ENCODE data around the gene HTR3E. TPM values are rescaled to one million over a fixed set of nuclear protein-coding genes. Genes with fewer than 3 reads are reported as not detected.

HTR3E gene
- total RNA-seq, 4 donors from 2014 or later, result 0.80 to 1.8 (median 1.3) TPM; not detected in 1

- H3K27me3 ChIP-seq, result no peaks in the 10 kb centered on the region
- in situ Hi-C loops (cut with MboI; ENCODE audit: low pct_ligation_motif_present in 1 of 4, low pct_unique_long_range_greater_than_20kb in 1 of 4, low sequenced_read_pairs in 3 of 4) (loop anchor here in 2 of 4 donors (25.0 kb wide), 2 partner anchors 104 to 246 kb away; partner anchors contain the start of genes ALG3 (in 1 of the 2), EEF1AKMT4 (in 1 of the 2), PARL (in 1 of the 2) and VWA5B2 (in 1 of the 2)), intact Hi-C loops (cut with DNase I; ENCODE audit: low total_unique reads) (loop anchor here (10.0 kb wide), 1 partner anchor 52 kb away; the partner anchor contains the start of gene ABCF3)
- TF ChIP-seq POLR2A (IDR thresholded peaks at IDR 0.05) (no peak), POLR2AphosphoS5 (IDR thresholded peaks at IDR 0.05) (no peak), CTCF (IDR thresholded peaks at IDR 0.05) (no peak), EP300 (IDR thresholded peaks at IDR 0.05; ENCODE audit: low read depth) (no peak)
- H3K4me1 ChIP-seq, result peaks cover 0 to 20% (median 17%) of the 10 kb centered on the region in 4 donors
- no peak for DNase-seq
- no peak overlapping the region for H3K4me3 ChIP-seq
- H3K27ac ChIP-seq, result no peak overlapping the region
- no peaks in the 10 kb centered on the region for H3K36me3 ChIP-seq
- WGBS, 2 donors (ENCODE audit: low coverage in 1 of 2), result 93% methylated on average over 4 of the region's 4 CpGs
- no peaks in the 10 kb centered on the region for H3K9me3 ChIP-seq
Measured at GRCh38 chr3:184132945-184133344, 36.1 kb downstream of the HTR3E start.

- peak overlapping the region; percentile 79 to 95 (median 89) for H3K27ac ChIP-seq
- in situ Hi-C loops (cut with MboI; ENCODE audit: low pct_ligation_motif_present in 1 of 4, low pct_unique_long_range_greater_than_20kb in 1 of 4, low sequenced_read_pairs in 3 of 4), result loop anchor here in 2 of 4 donors (25.0 kb wide), 2 partner anchors 103 to 247 kb away; partner anchors contain the start of genes ALG3 (in 1 of the 2), EEF1AKMT4 (in 1 of the 2), PARL (in 1 of the 2) and VWA5B2 (in 1 of the 2)
- TF ChIP-seq EP300 (IDR thresholded peaks at IDR 0.05; ENCODE audit: low read depth), result no peak
- TF ChIP-seq POLR2AphosphoS5 (IDR thresholded peaks at IDR 0.05), result peak; percentile 56 to 83 (median 79)
- TF ChIP-seq POLR2A (IDR thresholded peaks at IDR 0.05), result peak; percentile 61
- TF ChIP-seq CTCF (IDR thresholded peaks at IDR 0.05), result peak in 1 of 5 experiments; percentile 23
Measured at GRCh38 chr3:184133840-184134745, 37.2 kb downstream of the HTR3E start.

GRCh38 chr3:184134746-184135148 lies 37.9 kb downstream of the HTR3E start:
- H3K27ac ChIP-seq, result peak overlapping the region; percentile 79 to 95 (median 89)
- no peak for TF ChIP-seq EP300 (IDR thresholded peaks at IDR 0.05; ENCODE audit: low read depth)
- TF ChIP-seq CTCF (IDR thresholded peaks at IDR 0.05), result no peak
- no peak for TF ChIP-seq POLR2AphosphoS5 (IDR thresholded peaks at IDR 0.05)
- TF ChIP-seq POLR2A (IDR thresholded peaks at IDR 0.05), result no peak
- H3K4me3 ChIP-seq, result peak overlapping the region; percentile 53 to 90 (median 76)
- DNase-seq, result no peak
- intact Hi-C loops (cut with DNase I; ENCODE audit: low total_unique reads) (loop anchor here (10.0 kb wide), 1 partner anchor 50 kb away; the partner anchor contains the start of gene ABCF3), in situ Hi-C loops (cut with MboI; ENCODE audit: low pct_ligation_motif_present in 1 of 4, low pct_unique_long_range_greater_than_20kb in 1 of 4, low sequenced_read_pairs in 3 of 4) (loop anchor here in 2 of 4 donors (25.0 kb wide), 2 partner anchors 103 to 247 kb away; partner anchors contain the start of genes ALG3 (in 1 of the 2), EEF1AKMT4 (in 1 of the 2), PARL (in 1 of the 2) and VWA5B2 (in 1 of the 2))
- 0% methylated on average over 2 to 21 of the region's 21 CpGs for WGBS, 2 donors (ENCODE audit: low coverage in 1 of 2)
- no peaks in the 10 kb centered on the region for H3K9me3 ChIP-seq
- H3K36me3 ChIP-seq, result peaks cover 0 to 3% (median 0%) of the 10 kb centered on the region in 4 donors
- no peaks in the 10 kb centered on the region for H3K27me3 ChIP-seq
- H3K4me1 ChIP-seq, result peaks cover 0 to 20% (median 17%) of the 10 kb centered on the region in 4 donors

More at GRCh38 chr3:184133840-184134745, 37.2 kb downstream of the HTR3E start:
- H3K4me1 ChIP-seq, result peaks cover 0 to 20% (median 17%) of the 10 kb centered on the region in 4 donors
- intact Hi-C loops (cut with DNase I; ENCODE audit: low total_unique reads), result loop anchor here (10.0 kb wide), 1 partner anchor 51 kb away; the partner anchor contains the start of gene ABCF3
- H3K36me3 ChIP-seq, result no peaks in the 10 kb centered on the region
- H3K4me3 ChIP-seq, result peak overlapping the region; percentile 53 to 90 (median 76)
- no peaks in the 10 kb centered on the region for H3K27me3 ChIP-seq
- no peaks in the 10 kb centered on the region for H3K9me3 ChIP-seq
- WGBS, 2 donors (ENCODE audit: low coverage in 1 of 2), result 1 to 4% methylated on average over 15 to 37 of the region's 37 CpGs
- DNase-seq, result peak; percentile 88
